ENCODE measurements around the gene JAKMIP3.

The JAKMIP3 gene

DNA sequence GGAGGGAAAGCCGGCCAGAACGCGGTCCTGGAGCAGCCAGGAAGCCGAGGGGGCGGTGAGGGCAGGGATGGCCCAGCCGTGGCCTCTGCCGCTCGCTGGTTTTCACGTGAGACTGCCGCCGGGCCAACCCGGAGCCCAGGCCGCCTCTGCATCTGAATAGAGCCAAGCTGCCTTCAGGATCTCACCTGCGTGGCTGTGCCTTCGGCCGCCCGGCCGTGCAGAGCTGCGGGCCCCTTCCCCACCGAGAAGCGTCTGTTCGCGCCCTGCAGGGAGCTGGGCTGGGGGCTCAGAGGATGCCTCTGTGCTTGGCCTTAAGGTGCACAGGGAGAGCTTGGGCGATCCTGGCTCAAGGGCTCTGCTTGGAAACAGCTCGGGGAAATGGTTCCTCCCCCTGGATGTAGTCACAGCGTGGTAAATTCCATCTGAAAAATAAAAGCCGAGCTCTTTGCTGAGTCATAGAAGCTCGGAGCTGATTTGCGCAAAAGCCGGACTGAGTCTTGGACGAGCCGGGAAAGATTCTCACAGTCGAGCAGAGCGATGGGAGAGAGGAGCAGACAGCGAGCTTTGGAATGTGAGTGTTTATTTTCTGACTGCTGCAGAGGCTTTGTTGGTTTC lies at the start of gene JAKMIP3:
Gene JAKMIP3, plus strand, starts transcription at position 456 of the 615 bp plus-strand sequence. CDS start 38,863 bp downstream, outside the sequence.
- no peak for DNase-seq

DNA sequence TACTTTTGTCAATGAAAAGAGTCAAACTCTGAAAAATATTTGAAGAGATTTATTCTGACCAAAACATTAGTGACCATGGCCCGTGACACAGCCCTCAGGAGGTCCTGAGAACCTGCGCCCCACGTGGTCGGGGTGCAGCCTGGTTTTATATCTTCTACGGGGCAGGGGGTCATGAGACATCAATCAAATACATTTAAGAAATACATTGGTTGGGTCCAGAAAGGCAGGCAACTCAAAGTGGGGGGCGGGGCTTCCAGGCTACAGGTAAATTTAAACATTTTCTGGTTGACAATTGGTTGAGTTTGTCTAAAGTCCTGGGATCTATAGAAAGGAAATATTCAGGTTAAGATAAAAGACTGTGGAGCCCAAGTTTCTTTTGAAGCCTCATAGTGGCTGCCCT lies 49.2 kb upstream of the JAKMIP3 start:
- DNase-seq = no peak

DNA sequence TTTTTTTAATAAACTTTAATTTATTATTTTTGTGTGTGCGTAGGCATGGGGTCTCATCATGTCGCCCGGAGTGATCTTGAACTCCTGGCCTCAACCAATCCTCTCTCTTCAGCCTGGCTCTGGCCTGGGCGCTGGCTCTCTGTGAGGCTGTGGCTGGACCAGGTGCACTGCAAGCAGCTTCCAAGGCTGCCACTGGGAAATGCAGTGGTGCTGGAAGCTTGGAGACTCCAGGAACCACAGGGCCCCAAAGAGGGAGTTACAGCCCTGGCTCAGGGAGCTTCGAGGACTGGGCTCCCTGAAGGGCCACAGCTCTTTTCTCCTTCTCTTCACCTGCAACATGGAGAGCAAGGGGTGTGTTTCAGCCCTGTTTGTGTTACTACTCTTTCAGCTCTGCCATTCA lies 47.3 kb upstream of the JAKMIP3 start:
- DNase-seq = no peak

DNA sequence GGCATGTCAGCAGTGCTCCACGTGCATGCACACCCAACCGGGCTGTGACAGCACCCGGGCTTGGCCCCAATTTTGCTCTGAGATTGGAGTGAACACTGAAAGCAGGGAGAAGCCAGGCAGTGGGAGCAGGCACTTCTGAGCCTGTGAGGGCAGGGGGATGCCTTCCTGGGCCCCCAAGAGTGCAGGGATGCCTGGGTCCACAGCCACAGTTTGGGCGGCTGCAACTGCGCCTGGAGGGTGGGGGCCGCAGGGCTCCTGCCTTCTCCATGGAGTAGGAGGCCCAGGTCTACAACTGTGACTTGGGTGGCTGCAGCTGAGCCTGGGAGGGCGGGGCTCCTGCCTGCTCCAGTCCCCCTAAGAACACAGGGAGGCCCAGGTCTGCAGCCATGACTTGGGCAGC lies 46.4 kb upstream of the JAKMIP3 start:
- DNase-seq = no peak

DNA sequence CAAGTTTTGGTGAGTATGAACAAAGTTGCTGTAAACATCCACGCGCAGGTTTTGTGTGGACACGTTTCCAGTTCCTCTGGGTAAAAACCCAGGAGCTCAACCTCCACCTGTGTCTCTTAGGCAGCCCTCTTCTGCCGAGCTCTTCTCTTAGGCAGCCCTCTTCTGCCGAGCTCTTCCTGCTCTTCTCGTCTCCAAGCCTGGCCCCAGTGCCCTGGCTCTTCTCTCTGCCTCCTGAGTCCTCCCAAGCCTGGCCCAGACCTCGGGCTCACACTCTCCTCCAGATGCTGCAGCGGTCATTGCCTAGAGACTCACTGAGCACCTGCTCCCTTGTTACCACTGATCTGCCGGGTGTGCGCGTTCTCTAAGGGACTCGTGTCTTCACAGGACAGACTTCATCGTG lies 45.3 kb upstream of the JAKMIP3 start:
- no peak for DNase-seq

DNA sequence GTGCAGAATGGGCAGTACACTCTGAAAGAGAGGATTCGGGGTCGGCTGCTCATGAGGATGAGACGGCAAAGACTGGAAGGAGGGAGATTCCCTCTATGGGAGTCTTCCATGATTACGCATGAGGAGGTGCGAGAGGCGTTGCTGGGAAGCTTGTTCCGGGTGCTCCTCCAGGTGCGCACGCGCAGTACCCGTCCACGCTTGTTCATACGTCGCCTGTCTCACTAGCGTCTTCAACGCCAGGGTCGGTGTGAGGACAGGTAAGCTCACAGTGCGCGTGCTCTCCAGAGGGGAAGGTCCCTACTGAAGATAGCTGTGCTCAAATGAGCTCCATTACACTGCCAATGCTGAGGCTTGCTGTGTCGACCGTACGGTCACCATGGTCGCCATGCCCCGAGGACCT lies 44.7 kb upstream of the JAKMIP3 start:
- no peak for DNase-seq

DNA sequence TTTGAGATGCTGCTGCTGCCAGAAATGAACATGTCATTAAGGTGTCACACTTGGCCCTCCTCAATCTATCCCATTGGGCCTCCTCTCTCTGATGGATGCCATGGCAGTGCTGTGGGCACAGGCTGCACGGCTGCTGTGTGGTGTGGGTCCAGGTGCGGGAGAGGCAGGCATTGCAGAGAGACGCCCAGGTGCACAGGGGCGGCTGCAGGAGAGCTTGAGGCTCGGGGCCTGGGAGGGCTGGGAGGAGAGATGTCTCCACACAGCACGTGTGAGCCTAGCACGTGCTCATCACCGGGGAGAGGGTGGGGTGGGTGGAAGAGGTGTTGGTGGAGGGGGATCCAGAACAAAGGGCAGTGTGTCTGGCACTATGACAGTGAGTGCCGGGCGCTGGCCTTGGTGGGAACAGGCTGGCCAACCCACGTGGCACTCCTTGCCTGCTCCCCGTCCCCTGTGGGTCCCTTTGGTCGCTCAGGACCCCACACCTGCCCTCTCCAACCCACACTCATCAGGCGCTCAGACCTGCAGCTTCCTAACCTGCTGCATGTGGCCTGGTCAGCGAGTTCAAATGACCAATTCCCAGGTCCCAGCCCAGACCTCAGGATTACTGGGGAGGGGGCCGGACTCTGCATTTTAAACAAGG lies 44.1 kb upstream of the JAKMIP3 start:
- DNase-seq = no peak

DNA sequence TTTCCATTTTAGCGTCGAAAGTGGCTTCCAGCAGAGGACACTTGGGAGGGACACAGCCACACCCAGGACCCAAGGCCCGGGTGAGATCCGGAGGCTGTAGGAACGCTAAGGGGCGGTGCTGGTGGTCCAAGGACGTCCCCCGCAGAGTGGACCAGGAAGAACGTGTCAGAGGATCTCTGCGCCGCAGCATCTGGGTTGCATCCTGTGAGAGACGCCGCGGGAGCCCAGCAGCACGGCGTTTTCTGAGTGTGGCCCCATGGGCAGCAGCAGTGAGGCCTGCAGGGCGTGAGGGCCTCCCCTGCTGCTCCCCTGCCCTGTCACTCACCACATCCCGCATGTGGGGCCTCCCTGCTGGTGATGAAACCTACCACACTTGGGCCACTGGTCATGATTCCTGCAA lies 43.5 kb upstream of the JAKMIP3 start:
- DNase-seq = no peak

DNA sequence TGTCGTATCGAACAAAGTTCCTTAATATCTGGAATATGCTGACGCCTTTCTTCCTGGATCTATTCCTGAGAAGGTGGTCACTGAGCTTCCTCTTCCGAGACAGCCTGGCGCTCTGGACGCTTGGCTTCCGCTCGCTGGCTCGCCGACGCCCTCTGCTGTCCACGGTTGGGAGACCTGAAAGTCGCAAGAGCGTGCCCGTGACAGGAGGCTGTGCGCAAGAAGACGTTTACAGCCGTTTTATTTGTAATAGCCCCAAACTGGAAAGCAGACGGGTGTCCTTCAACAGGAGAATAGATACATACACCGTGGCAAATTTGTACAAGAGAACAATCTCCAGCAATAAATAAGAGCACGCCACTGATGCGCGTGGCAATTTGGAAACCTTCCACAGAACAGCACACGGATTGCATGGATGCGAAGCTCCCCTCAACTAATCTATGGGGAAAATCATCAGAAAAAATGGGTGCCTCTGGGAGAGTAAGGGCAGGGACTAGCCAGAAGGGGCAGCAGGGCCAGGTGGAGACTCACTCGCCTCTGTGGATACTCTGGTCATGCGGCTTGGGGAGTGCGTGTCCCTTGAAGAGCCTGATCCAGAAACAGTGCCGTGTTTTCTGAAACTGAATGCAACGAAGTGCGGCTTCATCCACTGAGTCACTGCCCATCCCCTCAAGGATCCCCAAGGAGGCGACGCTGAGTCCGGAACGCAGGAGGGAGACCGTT lies 42.5 kb upstream of the JAKMIP3 start:
- peak; percentile 31 for DNase-seq

DNA sequence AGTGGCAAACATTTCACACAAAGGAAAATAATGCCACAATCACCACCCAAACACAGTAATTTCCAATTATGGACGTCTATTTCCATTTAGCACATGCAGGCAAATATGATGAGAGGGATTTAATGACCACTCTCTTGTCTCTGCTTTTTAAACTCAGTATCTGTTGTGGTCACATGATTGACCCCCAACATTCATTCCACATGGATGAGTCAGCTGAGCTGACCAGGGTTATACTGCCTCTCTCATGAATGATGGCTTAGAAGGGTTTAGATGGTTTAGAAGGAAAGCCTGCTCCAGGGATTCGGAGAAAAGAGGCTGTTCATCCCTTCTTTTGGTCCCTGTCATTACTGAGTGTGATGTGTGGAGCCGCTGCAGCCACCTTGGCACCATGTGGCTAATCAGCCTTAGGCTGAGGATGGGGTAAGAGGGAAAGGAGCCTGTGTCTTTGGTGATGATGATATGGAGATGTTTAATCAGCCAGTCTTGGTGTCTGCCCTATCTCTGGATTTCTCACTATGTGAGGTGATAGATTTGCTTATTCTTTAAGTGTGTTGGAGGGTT lies 38.2 kb upstream of the JAKMIP3 start:
- DNase-seq = no peak

DNA sequence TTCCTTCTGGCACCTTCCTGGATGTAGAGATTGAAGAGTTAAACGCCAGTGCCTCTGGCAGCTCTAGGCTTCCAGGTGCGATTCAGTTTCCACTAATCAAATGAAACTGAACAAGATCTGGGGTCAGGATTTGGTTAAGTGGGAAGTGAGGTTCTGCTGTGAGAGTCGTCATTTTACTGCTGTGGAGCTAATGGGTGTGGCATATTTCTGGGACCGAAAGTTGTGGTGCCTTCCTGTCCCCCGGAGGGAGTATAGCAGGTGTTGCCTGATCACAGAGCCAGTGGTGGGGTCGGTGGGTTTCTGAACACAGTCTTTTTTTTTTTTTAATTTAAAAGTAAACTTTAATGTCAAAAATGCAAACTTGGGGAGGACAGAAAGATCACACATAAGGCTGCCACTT lies 37.0 kb upstream of the JAKMIP3 start:
- DNase-seq = no peak

DNA sequence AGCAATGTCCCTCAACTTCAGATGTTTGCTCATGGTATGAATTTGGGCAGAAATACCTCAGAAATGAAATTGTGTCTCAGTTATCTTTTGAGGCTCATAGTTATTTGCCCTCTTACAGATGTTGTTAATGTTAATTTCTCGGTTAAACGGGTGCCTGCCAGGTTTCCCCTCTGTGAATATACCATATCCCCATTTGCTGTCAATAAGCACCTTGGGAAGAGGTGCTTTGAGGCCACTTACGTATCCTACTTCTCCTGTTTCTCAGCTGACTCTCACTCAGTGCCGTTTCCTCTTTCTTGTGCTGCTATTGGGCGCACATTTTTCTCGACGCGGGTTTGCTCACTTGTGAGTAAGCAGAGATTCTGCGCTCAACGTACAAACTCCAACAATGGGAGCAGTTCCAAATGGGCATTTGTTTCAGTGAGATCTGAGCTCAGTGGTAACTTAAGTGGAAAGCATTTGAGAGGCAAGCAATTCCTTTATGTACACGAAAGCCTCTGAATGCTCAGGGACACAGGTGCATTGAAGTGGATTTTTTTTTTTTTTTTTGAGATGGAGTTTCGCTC lies 34.8 kb upstream of the JAKMIP3 start:
- peak; percentile 74 for DNase-seq

DNA sequence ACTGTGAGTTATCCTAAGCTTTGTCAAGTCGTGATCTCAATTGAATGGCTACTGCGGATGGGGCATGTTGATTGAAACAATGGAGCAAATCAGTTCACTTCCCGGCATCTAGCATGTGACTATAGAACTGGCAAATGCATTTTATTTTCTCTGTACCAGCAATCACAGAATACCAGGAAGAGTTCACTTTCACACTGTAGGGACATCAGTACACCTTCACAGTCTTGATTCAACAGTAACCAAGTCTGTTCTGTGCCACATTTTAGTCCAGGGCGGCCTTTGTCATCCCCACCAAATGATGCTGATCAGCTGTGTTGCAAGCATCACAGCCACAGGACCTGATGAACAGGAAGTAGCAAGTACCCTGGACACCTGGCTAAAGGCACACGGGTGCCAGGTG lies 32.1 kb upstream of the JAKMIP3 start:
- no peak for DNase-seq

DNA sequence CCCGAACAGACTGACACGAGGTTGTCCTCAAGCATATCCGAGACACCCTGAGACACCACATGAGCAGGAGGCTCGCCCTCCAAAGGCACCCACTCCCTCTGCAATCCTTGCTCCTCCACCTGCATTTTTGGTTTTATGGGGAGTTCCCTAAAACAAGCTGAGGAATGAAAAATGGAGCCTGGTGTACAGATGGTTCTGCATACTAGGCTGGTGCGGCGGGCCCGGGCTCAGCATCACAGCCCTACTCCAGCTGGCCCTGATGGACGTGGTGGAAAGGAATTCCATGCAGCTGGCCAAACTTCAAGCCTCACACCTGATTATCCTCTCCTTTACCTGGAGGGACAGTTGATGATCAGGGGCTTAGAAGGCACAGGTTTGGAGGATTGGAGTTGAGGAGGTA lies 30.3 kb upstream of the JAKMIP3 start:
- no peak for DNase-seq

DNA sequence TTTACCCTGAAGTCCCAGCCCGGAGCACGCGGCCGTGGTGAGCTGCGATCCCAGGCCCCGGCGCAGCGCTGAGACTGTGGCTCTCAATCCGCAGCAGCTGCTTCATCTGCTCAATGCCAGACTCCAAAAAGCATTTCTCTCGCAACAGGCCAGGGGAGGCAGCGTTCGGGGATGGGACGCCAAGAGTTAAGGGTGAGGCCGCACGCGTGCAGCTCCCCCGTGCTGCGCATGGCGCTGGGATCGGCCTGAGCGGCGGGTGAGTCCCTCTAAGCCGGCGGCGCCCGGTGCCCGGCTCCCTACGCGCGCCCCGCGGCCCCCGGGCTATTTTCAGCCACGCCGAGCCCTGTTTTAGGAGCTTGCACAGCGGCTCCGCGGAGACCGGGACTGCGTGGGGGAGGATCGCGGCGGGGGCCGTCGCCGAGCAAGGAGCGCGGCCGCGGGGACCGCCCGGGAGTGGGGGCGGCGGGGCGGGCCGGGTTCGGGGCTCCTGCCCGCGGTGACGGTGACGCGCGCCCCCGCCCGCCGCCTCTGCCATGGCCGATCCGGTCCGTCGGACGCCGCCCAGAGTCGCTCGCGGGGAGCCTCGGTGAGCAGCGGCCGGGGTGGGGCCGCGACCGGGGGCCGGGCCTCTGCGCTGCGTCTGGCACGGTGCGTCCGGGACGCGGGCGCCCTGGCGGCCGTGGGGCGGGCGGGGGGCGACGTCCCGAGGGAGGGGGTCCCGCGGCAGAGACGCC lies 29.4 kb upstream of the JAKMIP3 start:
- peak; percentile 23 for DNase-seq

DNA sequence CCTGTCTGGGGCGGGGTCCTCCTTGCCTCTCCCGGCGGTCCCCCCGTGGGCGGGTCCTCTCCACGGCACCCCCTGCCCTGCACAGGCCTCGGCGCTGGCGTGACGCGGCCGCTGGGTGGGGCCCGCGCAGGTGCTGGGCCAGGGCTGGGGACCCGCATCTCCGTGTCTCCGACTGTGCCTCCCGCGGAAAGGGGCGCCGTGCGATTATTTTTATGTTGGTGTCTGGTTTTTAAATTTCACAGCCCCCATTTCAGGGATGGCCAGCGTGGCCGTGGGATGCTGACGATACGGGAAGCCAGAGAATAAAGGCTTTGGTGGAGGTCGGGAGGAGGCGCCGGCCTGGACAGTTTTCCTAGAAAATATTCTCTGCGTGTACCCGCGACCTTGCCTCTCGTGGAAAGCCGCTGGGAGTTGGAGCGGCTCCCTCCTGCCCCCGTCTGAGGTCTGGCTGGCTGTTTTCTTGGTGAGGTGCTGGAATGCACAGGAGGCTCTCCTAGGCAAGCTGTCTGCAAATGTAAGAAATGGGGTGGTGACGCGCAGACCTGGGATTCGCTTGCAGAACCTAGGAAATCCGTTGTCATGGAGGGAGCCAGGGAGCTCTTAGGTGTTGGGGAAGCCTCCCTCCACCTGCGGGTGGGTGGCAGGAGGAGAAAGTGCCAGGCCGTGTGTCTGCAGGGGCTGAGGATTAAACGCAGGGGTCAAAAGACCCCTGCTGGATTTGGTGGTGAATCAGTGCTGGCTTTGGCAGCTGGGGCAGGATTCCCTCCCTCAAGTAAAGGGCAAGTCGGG lies 28.7 kb upstream of the JAKMIP3 start:
- no peak for DNase-seq

DNA sequence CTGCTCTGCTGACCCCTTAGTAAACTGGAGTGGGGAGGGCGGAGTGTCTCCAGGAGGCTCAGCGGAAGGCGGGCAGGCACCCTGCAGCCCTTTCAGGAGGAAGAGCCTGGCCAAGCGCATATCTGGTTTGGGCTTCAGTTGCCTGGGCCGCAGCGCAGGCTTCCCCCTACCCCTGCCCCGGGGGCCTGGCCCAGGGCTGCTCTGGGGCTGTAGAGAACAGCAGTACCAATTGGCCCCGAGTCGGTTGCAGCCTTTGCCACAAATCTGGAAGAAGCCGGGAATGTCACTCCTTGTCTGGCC lies 28.1 kb upstream of the JAKMIP3 start:
- DNase-seq = no peak

DNA sequence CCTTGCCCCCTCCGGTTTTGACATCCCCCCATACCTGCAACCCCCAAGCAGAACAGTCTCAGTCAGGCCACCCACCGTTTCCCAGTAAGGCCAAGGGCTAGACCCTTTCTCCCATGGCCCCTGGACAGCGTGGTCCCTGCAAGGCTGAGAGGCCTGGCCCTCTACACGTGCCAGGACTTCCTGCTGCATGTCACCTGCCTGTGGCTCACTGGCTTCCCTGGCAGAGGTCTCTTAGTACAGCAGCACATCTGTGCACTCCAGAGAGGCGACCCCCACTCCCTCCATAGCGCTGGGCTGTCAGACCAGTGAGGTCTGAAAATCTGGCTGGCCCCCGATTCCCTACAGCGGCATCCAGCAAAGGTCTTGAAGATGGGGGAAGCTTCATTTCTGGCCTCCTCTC lies 26.4 kb upstream of the JAKMIP3 start:
- no peak for DNase-seq

DNA sequence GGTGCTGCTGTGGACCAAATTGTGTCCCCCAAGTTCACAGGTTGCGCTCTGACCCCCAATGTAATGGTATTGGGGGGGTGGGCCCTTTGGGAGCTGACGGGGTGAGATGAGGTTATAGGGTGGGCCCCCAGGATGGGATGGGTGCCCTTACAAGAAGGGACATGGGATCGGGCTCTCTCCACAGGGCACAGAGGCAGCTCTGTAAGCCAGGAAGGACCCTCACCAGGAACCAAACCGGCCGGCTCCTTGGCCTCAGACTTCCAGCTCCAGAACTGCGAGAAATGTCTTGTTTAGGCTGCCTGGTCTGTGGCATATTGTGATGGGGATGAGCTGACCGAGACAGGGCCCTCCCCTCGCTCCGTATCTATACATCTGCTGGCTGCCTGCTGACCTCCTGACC lies 25.7 kb upstream of the JAKMIP3 start:
- no peak for DNase-seq

DNA sequence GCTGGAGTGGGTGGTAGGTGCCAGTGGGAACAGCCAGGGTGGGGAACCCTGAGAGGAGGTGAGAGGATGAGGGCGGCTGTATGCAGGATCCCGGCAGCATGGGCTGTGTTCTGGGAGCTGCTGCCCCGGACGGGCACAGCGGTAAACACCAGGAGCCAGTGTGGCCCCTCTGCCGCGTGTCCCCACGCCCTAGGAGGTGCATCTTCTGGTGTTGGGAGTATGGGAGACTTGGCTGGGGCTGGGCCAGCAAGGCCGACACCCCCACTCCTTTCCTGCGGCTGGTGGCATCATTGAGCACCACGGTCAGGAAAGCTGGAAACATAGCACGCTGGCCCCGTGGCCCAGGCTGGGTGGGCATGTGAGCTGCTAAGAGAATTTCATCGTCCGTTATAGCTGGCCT lies 24.4 kb upstream of the JAKMIP3 start:
- DNase-seq = no peak

DNA sequence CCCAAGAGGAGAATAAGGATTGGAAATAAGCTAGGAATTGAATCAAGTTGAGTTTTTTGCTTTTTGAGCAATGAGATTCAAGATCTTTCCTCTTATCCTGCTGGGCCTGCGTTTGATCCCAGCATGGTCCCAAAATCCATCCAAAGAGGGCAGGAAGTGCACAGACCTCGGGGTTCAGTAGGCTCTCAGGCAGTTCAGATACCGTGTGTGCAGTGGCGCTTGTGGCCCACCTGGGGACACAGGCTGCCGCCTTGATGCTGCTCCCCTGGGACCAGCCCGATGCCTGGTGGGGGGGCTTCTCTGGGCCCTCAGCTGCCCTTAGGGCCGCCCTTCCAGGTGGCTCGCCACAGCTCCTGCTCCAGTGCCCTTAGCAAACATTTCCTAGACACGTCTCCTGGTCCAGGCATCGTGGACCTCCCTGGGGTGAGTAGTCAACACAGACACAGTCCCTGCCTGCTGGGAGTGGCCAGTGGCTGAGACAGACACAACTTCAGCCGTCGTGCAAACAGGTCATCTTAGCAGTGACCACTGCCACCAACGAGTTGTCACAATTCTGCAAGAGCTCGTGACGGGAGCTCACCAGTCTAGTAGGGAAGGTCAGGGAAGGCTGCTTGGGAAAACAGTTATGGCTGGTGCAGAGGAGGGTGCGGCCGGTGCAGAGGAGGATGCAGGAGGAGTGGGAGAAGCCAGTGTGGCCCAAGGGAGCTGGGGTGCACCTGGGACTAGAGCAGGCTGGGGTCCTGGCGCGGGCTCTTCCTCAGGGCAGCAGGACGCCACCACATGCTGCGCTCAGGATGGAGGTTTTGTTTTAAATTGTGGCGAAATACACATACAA lies 21.7 kb upstream of the JAKMIP3 start:
- DNase-seq = no peak

DNA sequence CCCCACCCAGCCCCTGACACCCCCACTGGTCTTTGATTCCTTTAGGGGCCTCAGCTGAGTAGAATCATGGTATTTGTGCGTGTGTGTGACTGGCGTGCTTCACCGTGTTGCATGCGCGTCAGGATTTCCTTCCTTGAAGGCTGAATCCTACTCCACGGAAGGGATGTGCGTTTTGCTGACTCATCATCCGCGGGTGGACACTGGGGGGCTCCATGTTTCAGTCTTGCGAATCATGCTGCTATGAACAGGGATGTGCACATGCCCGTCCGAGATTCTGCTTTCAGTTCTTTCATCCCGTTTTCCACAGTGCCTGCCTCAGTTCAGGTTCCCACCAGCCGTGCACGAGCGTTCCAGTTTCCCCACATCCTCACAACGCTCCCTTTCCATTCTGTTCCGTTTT lies 20.9 kb upstream of the JAKMIP3 start:
- DNase-seq = no peak
